NCI-H345 treated with DMSO at 0.1 percent for 48 hours (cell line): ENCODE data around the gene TPH2.

Experiments used
- DNase-seq: peaks from one replicate; lab custom pipeline; 2025; ENCODE audit not compliant: unreplicated experiment; lab: John Stamatoyannopoulos, UW

TPH2 gene

DNA sequence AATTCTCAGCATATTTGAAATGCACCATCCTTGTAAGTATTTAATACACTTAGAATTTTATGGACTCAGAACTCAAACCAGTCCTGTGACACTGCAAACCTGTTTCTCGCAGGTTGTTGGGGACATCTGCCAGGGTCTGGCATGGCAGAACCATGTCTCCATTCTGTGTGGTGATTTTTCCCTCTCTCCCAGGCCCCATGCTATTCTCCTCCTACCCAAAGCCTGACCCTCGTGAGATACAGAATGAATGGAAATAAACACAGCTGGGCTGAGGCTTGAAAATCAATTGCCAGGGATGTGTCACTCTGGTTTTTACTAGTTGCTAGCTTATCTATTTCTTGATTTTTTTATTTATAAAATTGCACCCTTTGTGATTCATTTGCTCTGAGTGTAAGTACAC lies 19.8 kb downstream of the TPH2 start:
- no peak for DNase-seq

GRCh38 chr12:71958993-71959578 lies 20.4 kb downstream of the TPH2 start:
- no peak for DNase-seq

- no peak for DNase-seq
These were observed 28.6 kb downstream of the TPH2 start for GRCh38 chr12:71967211-71967610.

DNA sequence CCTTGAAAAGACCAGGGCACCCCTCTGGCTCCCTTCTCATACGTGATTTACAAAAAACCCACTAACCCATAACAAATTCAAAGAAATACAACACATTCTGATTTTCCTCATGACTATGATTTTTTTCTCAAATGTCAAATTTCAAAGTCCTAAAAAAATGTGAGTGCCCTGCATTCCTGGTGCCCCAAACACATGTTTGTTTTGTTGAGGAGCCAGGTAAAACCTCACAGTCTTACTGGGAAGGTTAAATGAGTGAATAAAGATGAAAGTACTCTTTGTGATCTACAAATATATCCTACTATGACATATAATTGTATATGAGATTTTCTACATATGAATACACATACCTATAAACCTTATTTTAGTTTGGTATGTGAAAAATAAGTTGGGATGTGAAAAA lies 30.7 kb downstream of the TPH2 start:
- DNase-seq = no peak

- no peak for DNase-seq
These were observed 31.4 kb downstream of the TPH2 start for GRCh38 chr12:71970031-71970430.

DNA sequence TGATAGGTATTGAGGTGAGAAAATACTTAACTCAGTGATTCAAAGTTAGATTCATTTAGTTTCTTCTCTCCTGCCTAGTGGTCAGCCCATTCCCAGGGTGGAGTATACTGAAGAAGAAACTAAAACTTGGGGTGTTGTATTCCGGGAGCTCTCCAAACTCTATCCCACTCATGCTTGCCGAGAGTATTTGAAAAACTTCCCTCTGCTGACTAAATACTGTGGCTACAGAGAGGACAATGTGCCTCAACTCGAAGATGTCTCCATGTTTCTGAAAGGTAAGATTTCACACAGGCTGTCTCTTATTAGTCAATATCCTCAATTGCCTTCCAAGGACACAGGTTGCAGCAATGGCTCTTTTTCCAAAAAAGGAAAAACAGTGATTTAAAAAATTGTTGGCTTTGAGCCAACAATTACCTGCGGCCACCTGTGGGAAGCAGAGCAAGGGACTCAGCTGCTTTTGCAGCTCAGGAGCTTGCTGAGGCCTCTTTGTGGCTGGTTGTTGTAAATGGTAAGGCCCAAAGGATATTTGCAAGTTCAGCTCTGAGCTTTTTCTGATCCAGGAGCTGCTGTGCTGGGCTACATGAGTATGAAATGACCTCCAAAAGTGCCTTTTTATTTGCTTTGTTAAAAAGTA lies 33.9 kb downstream of the TPH2 start:
- no peak for DNase-seq

GRCh38 chr12:71973687-71974086 lies 35.0 kb downstream of the TPH2 start:
- no peak for DNase-seq

- DNase-seq = no peak
These were observed 41.9 kb downstream of the TPH2 start for GRCh38 chr12:71980538-71980937.

DNA sequence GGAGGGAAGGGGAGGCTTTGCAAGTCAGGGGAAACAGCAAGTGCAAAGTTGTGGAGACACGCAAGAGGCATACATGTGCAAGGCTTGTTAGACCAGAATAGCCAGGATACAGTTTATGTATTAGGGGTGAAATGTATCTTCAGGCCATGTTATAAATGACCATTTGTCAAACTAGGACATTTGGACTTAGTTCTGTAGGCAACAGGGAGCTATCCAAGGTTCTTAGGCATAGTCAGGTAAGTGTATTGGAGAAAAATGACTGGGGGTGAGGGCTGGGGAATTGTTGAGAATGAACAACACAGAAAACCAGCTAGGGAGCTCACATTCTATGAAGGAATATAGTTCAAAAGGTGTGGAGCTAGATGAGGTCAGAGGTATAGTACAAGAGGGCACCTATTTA lies 42.5 kb downstream of the TPH2 start:
- DNase-seq = no peak

DNA sequence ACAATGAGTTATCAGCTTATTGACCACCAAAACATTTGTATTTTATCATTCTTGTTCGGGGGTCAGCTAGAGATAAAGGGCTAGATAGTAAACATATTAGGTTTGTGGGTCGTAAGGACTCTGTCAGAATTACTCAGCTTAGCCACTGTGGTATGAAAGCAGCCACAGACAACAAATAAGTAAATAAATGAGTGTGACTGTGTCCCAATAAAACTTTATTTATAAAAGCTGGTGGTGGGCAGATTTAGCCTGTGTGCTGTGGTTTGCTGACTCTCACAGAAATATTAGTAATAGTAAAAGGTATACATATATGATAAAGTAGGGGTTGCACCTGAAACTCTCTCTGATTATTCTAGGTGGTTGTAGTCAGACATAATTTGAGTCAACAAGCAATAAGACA lies 56.1 kb downstream of the TPH2 start:
- no peak for DNase-seq

DNA sequence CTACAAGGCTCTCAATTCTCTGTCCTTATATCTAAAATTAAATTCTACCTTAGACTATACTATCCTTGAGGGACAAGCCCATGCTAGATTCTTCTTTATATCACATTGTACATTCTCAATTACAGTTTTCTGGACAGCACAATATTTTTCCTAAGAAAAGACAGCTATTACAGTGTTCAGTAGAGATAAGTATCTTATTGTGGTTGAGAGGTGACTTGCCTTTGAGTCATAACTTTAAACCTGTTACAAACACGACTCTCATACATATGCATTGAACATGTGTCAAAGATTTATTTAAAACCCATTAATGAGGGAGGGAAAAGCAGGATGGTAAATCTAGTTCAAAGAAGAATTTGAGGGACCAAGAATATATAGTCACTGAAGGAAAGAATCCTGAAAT lies 61.1 kb downstream of the TPH2 start:
- DNase-seq = no peak

- no peak for DNase-seq
These were observed 62.5 kb downstream of the TPH2 start for GRCh38 chr12:72000969-72001648.

- no peak for DNase-seq
These were observed 68.1 kb downstream of the TPH2 start for GRCh38 chr12:72006766-72007165.

GRCh38 chr12:72010356-72010755 lies 71.7 kb downstream of the TPH2 start:
- DNase-seq = no peak

DNA sequence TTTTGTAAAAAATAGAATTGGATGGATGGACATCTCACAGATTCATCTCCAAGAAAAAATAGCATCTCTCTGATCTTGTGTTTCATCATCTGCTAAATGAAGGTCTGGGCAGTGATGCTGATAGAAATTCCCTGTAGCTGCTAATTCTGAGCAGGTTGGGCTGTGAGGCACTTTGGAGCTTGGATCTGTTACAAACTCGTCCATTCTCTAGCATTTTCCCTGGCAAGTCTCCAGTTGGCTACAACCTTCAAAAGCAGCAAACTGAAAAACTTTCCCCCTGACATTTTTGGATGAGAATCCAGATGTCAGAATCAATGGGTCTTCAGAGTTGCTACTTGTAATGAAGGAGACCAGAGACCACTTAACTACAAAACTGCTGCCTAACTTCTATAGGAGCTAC lies 72.7 kb downstream of the TPH2 start:
- no peak for DNase-seq

- DNase-seq = no peak
These were observed 74.2 kb downstream of the TPH2 start for GRCh38 chr12:72012874-72013273.

GRCh38 chr12:72015895-72016294 lies 77.2 kb downstream of the TPH2 start:
- DNase-seq = no peak

DNA sequence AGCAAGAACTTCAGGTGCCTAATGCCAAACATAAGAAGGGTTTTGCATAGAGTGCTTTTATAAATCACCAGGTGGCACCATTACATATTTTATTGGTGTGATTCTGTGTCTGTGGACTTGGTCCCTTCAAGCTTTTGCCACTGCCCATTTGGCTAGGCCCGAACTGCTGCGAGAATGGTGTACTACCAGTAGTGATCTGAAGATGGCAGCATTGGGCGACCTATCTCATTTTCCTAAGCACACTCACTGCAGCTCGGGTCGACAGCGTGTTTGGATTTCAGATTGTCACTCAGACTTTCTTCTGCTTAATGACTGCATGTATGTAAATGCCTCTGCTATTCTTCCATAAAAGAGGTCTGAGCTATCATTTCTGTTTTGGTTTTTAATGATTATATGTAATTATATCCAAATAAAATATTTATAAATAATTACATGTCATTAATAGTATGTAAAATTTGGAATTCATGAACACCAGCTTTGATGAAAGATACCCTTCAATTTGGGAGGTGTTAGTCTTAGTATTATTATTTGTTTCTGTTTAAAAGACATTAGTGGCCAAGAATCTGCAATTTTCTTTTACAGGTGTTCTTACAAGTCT lies 78.5 kb downstream of the TPH2 start:
- DNase-seq = peak; percentile 58

DNA sequence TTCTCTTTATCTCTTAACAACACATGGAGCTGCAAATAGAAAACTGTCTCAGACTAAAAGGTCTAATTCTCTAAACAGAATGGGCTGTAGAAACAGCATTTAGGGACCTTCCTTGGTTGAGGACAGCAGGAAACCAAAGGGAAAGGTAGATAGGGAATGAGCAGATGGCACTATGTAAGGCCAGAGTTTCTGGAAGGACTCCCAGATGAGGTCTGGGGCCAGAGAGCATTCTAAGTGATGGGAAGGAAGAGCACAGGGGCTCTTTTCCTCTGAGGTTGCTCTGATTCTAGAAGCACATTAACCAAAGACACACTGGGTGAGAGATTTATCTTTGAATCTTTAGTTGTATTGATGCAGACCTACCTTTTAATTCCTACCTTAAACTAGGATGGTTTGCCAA lies 79.4 kb downstream of the TPH2 start:
- no peak for DNase-seq

- DNase-seq = no peak
These were observed 86.0 kb downstream of the TPH2 start for GRCh38 chr12:72024613-72025012.

- DNase-seq = no peak
These were observed 86.9 kb downstream of the TPH2 start for GRCh38 chr12:72025524-72025923.

DNA sequence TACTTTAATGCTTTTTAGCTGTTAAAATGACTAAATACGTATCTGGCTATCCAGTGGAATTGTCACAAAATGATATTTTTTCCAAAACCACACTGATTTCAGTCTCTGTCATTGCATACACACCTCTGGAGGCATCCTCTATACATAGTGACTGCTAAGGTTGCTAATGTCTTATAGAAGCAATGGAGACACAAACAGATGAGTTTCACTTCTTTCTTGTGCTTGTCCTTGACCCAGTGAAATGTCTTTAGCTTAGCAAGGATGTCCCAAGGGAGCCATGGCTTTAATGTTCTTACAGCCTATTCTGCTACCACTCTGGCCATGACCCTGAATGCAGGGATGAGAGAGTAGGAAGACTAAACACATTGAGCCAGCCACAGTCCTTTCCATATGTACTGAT lies 90.3 kb downstream of the TPH2 start:
- no peak for DNase-seq
